GM19240 (cell line): ENCODE measurements around the gene MEGF10.

ENCODE experiments used
- DNase-seq: peaks from one replicate; pipeline ENCODE4 v3.0.0; 2011; ENCODE audit warnings: low spot score; ENCODE audit not compliant: insufficient read length

MEGF10 gene

GRCh38 chr5:127367029-127367428 lies 76.4 kb downstream of the MEGF10 start:
- DNase-seq = no peak

- no peak for DNase-seq
These were observed 77.4 kb downstream of the MEGF10 start for GRCh38 chr5:127367946-127368465.

GRCh38 chr5:127369796-127370195 lies 79.2 kb downstream of the MEGF10 start:
- no peak for DNase-seq

GRCh38 chr5:127370631-127371030 lies 80.0 kb downstream of the MEGF10 start:
- DNase-seq = no peak

GRCh38 chr5:127373858-127374491 lies 83.4 kb downstream of the MEGF10 start:
- no peak for DNase-seq

GRCh38 chr5:127375124-127375523 lies 84.5 kb downstream of the MEGF10 start:
- DNase-seq = no peak

GRCh38 chr5:127375544-127376091 lies 85.0 kb downstream of the MEGF10 start:
- no peak for DNase-seq

GRCh38 chr5:127377651-127378050 lies 87.1 kb downstream of the MEGF10 start:
- DNase-seq = no peak

GRCh38 chr5:127385936-127386335 lies 95.3 kb downstream of the MEGF10 start:
- no peak for DNase-seq

GRCh38 chr5:127386557-127386956 lies 96.0 kb downstream of the MEGF10 start:
- no peak for DNase-seq

GRCh38 chr5:127389601-127390000 lies 99.0 kb downstream of the MEGF10 start:
- DNase-seq = no peak

GRCh38 chr5:127392762-127393161 lies 102.2 kb downstream of the MEGF10 start:
- DNase-seq = no peak

- DNase-seq = no peak
These were observed 106.0 kb downstream of the MEGF10 start for GRCh38 chr5:127396490-127397155.

GRCh38 chr5:127398508-127398907 lies 107.9 kb downstream of the MEGF10 start:
- DNase-seq = no peak

- no peak for DNase-seq
These were observed 108.5 kb downstream of the MEGF10 start for GRCh38 chr5:127399068-127399467.

GRCh38 chr5:127400539-127400938 lies 109.9 kb downstream of the MEGF10 start:
- no peak for DNase-seq

GRCh38 chr5:127400946-127401670 lies 110.5 kb downstream of the MEGF10 start:
- no peak for DNase-seq

- DNase-seq = no peak
These were observed 111.8 kb downstream of the MEGF10 start for GRCh38 chr5:127402361-127402760.

- no peak for DNase-seq
These were observed 113.6 kb downstream of the MEGF10 start for GRCh38 chr5:127404190-127404589.

- DNase-seq = no peak
These were observed 115.9 kb downstream of the MEGF10 start for GRCh38 chr5:127406326-127407121.

GRCh38 chr5:127409246-127409917 lies 118.8 kb downstream of the MEGF10 start:
- DNase-seq = no peak
